Anterior cingulate cortex (tissue), 58 donors: ENCODE results near the gene WWOX.

Experiments
- DNase-seq, 58 donors: peaks; one replicate each; lab custom pipeline; 2025; lab: John Stamatoyannopoulos, UW

WWOX gene

GRCh38 chr16:78931678-78932077 is 832.2 kb downstream of the WWOX start:
- no peak for DNase-seq

- DNase-seq = no peak
Measured at GRCh38 chr16:78932355-78932943, 833.0 kb downstream of the WWOX start.

GRCh38 chr16:78936060-78936459 is 836.6 kb downstream of the WWOX start:
- no peak for DNase-seq

GRCh38 chr16:78939597-78939996 is 840.1 kb downstream of the WWOX start:
- DNase-seq = no peak

- DNase-seq = no peak
Measured at GRCh38 chr16:78942625-78943245, 843.3 kb downstream of the WWOX start.

DNA sequence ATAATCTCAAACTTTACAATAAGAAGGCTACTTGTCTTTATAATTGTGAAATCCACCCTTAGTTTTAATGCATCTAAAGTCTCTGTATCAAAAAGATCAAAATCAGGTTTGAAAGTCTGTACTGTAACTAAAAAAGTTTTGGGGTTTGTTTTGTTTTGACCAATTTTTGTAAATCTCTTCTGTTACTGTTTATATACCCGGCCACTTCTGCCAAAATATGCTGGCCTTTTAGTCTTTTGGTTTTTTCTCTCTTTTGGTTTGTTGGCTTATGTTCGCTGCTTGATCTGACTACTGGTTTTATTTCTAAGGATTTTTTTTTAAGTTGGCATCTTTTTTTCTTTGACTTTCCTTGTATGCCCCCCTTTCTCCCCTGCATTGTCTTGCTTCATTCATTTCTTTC is 845.9 kb downstream of the WWOX start:
- DNase-seq = no peak

DNA sequence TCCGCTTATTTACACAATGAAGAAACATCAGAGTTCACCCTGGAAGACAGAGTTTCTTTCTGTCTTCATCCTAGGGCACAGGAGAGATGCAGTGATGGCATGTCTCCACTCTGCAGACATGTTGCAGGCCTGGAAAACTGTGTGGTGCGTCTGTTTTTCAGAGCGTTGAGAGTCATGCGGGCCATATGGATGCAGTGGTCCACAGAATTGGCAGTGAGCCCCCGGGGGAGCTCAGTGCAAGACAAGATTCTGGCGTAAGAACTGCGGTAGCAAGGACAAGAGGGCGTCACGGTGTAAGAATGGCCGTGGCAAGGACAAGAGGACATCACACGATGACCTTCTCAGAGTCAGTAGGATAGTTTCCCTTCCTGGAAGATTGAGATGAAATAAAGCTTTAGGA is 847.1 kb downstream of the WWOX start:
- no peak for DNase-seq

DNA sequence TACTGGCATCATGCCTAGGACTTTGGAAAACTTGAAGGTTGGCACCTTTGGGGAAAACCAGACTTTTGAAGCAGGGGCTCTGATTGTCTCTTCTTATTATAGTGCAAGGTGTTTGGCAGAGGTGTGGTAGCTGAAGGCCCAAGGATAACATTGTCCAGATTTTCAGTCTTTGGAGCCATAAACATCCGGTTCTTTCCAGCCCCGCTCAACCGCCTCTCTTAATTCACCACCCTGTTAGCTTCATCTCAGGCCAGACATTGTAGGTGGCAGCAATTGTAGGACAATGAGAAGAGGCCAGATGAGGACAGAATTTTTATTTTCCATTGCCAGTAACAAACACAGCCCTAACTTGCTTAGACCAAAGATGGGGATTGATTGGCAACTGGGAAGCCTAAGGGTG is 851.3 kb downstream of the WWOX start:
- DNase-seq = no peak

- DNase-seq = no peak
Measured at GRCh38 chr16:78952630-78953029, 853.2 kb downstream of the WWOX start.

- DNase-seq = no peak
Measured at GRCh38 chr16:78953526-78953925, 854.1 kb downstream of the WWOX start.

GRCh38 chr16:78955206-78955605 is 855.8 kb downstream of the WWOX start:
- DNase-seq = no peak

DNA sequence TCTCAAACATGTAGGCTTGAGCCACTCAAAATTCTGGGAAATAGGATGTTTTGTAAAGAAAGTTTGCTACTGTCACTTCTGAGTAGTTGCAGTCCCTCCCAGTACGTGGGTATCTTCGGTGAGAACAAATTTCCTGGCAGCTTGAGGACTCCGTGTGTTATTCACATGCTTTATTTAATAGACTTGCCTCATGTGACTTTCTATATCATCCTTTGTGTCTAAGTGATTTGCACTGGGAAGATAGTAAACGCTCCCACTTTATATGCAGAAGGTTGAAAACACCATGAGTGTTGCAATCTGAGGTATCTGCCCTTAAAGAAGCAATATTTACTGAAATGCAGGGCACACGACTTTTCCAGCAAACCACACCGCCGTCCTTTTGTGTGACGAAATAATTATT is 857.4 kb downstream of the WWOX start:
- no peak for DNase-seq

- no peak for DNase-seq
Measured at GRCh38 chr16:78957317-78958100, 858.1 kb downstream of the WWOX start.

- no peak for DNase-seq
Measured at GRCh38 chr16:78961464-78961863, 862.0 kb downstream of the WWOX start.

- no peak for DNase-seq
Measured at GRCh38 chr16:78962457-78962929, 863.0 kb downstream of the WWOX start.

- DNase-seq = no peak
Measured at GRCh38 chr16:78967948-78968347, 868.5 kb downstream of the WWOX start.

DNA sequence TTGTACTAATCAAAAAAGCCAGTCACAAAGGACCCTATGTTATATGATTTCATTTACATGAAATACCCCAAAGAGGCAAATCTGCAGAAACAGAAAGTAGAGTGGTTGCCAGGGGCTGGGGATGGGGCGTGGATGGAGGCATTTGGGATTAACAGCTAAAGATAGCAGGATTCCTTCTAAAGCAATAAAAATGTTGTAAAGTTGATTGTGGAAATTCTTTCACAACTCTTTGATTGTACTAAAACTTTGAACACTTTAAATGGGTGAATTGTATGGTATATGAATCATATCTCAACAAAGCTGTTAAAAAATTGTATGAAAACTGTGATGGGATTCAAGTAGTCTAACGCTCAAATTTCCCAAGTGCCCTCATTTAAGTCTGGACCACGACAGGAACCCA is 870.3 kb downstream of the WWOX start:
- DNase-seq = no peak

DNA sequence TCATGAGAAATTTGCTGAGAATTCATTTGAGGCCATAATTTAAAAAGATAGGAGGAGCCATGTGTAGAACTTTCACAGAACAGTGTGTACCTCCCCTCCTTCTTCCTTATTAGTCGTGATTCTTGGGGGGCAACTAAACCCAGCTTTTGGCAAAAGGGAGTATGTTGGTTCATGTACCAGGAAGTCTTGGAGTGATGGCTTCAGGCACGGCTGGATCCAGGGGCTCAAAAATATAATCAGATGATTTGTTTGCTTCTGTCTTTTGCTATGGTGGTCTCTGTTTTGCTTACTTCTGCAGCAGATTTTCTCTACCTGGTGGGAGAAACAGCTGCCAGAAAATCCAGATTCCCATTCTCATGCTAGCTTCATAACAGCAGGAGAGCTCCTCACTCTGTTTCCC is 871.2 kb downstream of the WWOX start:
- no peak for DNase-seq

- no peak for DNase-seq
Measured at GRCh38 chr16:78972006-78972405, 872.6 kb downstream of the WWOX start.

GRCh38 chr16:78972986-78973385 is 873.5 kb downstream of the WWOX start:
- no peak for DNase-seq

GRCh38 chr16:78976212-78976611 is 876.8 kb downstream of the WWOX start:
- DNase-seq = no peak

DNA sequence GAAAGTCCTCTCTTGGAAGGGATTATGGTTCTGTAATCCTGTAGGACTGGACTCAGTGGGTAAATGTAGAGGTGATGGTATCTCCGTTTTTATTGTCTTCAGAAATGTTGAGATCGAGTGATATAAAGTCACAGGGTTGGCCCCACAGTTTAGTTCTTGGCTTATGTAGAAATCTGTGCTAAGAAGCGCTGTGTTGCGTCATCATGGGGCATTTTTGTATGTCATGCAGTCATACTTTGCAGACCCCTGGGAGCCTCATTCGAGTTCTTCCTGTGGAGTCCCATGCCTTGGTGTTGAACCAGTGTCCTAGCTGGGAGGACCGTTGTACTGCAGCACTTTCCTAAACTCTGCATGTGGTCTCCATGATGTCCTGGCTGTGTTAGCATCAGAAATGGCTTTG is 881.4 kb downstream of the WWOX start:
- DNase-seq = no peak
